H9 (cell line): Measurements from ENCODE around the gene CHMP4B. TPM values are rescaled to one million over a fixed set of nuclear protein-coding genes. Genes with fewer than 3 reads are reported as not detected.

Experiments used
- DNase-seq: peaks from one replicate; pipeline ENCODE4 v3.0.0-alpha.2; 2017
- H2AFZ ChIP-seq: one replicate; pipeline ENCODE4 v1.6.1; 2013; ENCODE audit warnings: mild to moderate bottlenecking, low read length, control low read depth, moderate library complexity
- H2AK5ac ChIP-seq: 2 replicates; pipeline ENCODE4 v1.6.1; 2013; ENCODE audit warnings: low read length, control low read depth, mixed read lengths; ENCODE audit not compliant: insufficient read length
- H2BK120ac ChIP-seq: one replicate; pipeline ENCODE4 v1.6.1; 2013; ENCODE audit warnings: low read depth, mild to moderate bottlenecking, low read length, control low read depth, inconsistent platforms; ENCODE audit not compliant: poor library complexity, severe bottlenecking
- H2BK12ac ChIP-seq: 2 replicates; pipeline ENCODE4 v1.6.1; 2013; ENCODE audit warnings: low read length, control low read depth, mixed read lengths, low read depth; ENCODE audit not compliant: insufficient read length
- H2BK15ac ChIP-seq: 2 replicates; pipeline ENCODE4 v1.6.1; 2013; ENCODE audit warnings: low read depth, low read length, control low read depth
- H2BK20ac ChIP-seq: one replicate; pipeline ENCODE4 v1.6.1; 2013; ENCODE audit warnings: low read depth, mild to moderate bottlenecking, low read length, control low read depth, inconsistent platforms; ENCODE audit not compliant: poor library complexity, severe bottlenecking
- H2BK5ac ChIP-seq: 2 replicates; pipeline ENCODE4 v1.6.1; 2013; ENCODE audit warnings: low read length, control low read depth, mixed read lengths; ENCODE audit not compliant: insufficient read length
- H3K14ac ChIP-seq: 2 replicates; pipeline ENCODE4 v1.6.1; 2013; ENCODE audit warnings: low read length, control low read depth; ENCODE audit not compliant: insufficient read depth
- H3K18ac ChIP-seq: 2 replicates; pipeline ENCODE4 v1.6.1; 2013; ENCODE audit warnings: low read depth, mild to moderate bottlenecking, mixed read lengths, low read length, control low read depth; ENCODE audit not compliant: insufficient read length
- H3K23ac ChIP-seq: 2 replicates; pipeline ENCODE4 v1.6.1; 2013; ENCODE audit warnings: low read length, control low read depth, mixed read lengths, low read depth; ENCODE audit not compliant: insufficient read length
- H3K23me2 ChIP-seq: 2 replicates; pipeline ENCODE4 v1.6.1; 2013; ENCODE audit warnings: low read depth, mild to moderate bottlenecking, mixed read lengths, low read length, control low read depth; ENCODE audit not compliant: insufficient read length, poor library complexity, severe bottlenecking
- H3K27ac ChIP-seq: 2 replicates; pipeline ENCODE4 v1.5.1; 2013; ENCODE audit warnings: low read length, control low read depth, mixed read lengths, low read depth; ENCODE audit not compliant: insufficient read length
- H3K27me3 ChIP-seq: 2 replicates; pipeline ENCODE4 v1.6.1; 2013; ENCODE audit warnings: low read length, control low read depth, inconsistent platforms; ENCODE audit not compliant: insufficient read depth
- H3K4ac ChIP-seq: 2 replicates; pipeline ENCODE4 v1.6.1; 2013; ENCODE audit warnings: low read depth, mild to moderate bottlenecking, control low read depth, inconsistent platforms, low read length, moderate library complexity
- H3K4me1 ChIP-seq: 2 replicates; pipeline ENCODE4 v1.6.1; 2013; ENCODE audit warnings: low read length, control low read depth, inconsistent platforms; ENCODE audit not compliant: insufficient read depth
- H3K4me2 ChIP-seq: 2 replicates; pipeline ENCODE4 v1.6.1; 2013; ENCODE audit warnings: low read length, control low read depth, mixed read lengths; ENCODE audit not compliant: insufficient read length, insufficient read depth
- H3K56ac ChIP-seq: 2 replicates; pipeline ENCODE4 v1.6.1; 2013; ENCODE audit warnings: low read depth, mild to moderate bottlenecking, mixed read lengths, low read length, control low read depth; ENCODE audit not compliant: insufficient read length
- H3K79me1 ChIP-seq: 2 replicates; pipeline ENCODE4 v1.6.1; 2013; ENCODE audit warnings: low read depth, mild to moderate bottlenecking, moderate library complexity, low read length, control low read depth, inconsistent platforms; ENCODE audit not compliant: insufficient read depth, poor library complexity, severe bottlenecking
- H3K79me2 ChIP-seq: 2 replicates; pipeline ENCODE4 v1.6.1; 2013; ENCODE audit warnings: low read length, control low read depth, inconsistent platforms; ENCODE audit not compliant: insufficient read depth
- H3K9ac ChIP-seq: 2 replicates; pipeline ENCODE4 v1.6.1; 2013; ENCODE audit warnings: low read length, control low read depth, mixed read lengths; ENCODE audit not compliant: insufficient read length; ENCODE audit errors: extremely low read depth
- H3K9me3 ChIP-seq: one replicate; pipeline ENCODE4 v1.6.1; 2013; ENCODE audit warnings: low read depth, low read length, inconsistent platforms; ENCODE audit not compliant: control insufficient read depth
- H3T11ph ChIP-seq: one replicate; pipeline ENCODE4 v1.6.1; 2013; ENCODE audit warnings: mild to moderate bottlenecking, low read length, control low read depth, inconsistent platforms
- H4K20me1 ChIP-seq: one replicate; pipeline ENCODE4 v1.6.1; 2013; ENCODE audit not compliant: control insufficient read depth, insufficient read length, insufficient read depth
- H4K5ac ChIP-seq: 2 replicates; pipeline ENCODE4 v1.6.1; 2013; ENCODE audit warnings: low read depth, mild to moderate bottlenecking, mixed read lengths, low read length, control low read depth; ENCODE audit not compliant: insufficient read length
- H4K8ac ChIP-seq: replicated peaks from 2 replicates; pipeline ENCODE4 v1.6.1; 2013; ENCODE audit warnings: low read length, control low read depth, mixed read lengths, low read depth; ENCODE audit not compliant: insufficient read length
- H4K91ac ChIP-seq: 2 replicates; pipeline ENCODE4 v1.6.1; 2013; ENCODE audit warnings: low read depth, mild to moderate bottlenecking, moderate library complexity, mixed read lengths, low read length, control low read depth; ENCODE audit not compliant: insufficient read length
- H3K27ac Mint-ChIP-seq, 3 experiments: 2 replicates in 2 of 3; 3 replicates in 1 of 3; pipeline ENCODE4 v1.8.0; 2020 to 2021; ENCODE audit warnings: mixed read lengths in 3 of 3, mild to moderate bottlenecking in 1 of 3, moderate library complexity in 1 of 3
- H3K27me3 Mint-ChIP-seq: 2 replicates; pipeline ENCODE4 v1.8.0; 2021; ENCODE audit warnings: low read depth, mild to moderate bottlenecking, moderate library complexity, mixed read lengths
- H3K36me3 Mint-ChIP-seq, 3 experiments: 2 replicates in 2 of 3; 3 replicates in 1 of 3; pipeline ENCODE4 v1.8.0; 2020 to 2021; ENCODE audit warnings: low read depth in 3 of 3, mixed read lengths in 3 of 3; ENCODE audit not compliant: insufficient read depth in 1 of 3
- H3K4me1 Mint-ChIP-seq, 2 experiments: 2 replicates each; pipeline ENCODE4 v1.8.0; 2020; ENCODE audit warnings: mixed read lengths in 2 of 2
- H3K4me3 Mint-ChIP-seq, 2 experiments: 2 replicates in 1 of 2; 3 replicates in 1 of 2; pipeline ENCODE4 v1.8.0; 2020 to 2021; ENCODE audit warnings: mild to moderate bottlenecking in 2 of 2, mixed read lengths in 2 of 2, moderate library complexity in 1 of 2
- H3K9me3 Mint-ChIP-seq, 2 experiments: 2 replicates in 1 of 2; 3 replicates in 1 of 2; pipeline ENCODE4 v1.8.0; 2020; ENCODE audit warnings: mild to moderate bottlenecking in 2 of 2, mixed read lengths in 2 of 2, moderate library complexity in 1 of 2
- CTCF ChIP-seq: fragments of 200-600 bp; sonication (generic); conservative IDR thresholded peaks from 3 replicates; pipeline ENCODE4 v1.8.0; 2021; ENCODE audit warnings: antibody characterized with exemption, mild to moderate bottlenecking
- WGBS: extraction: QIAGEN DNeasy Blood & Tissue Kit; methylation state at CpG from one replicate; pipeline ENCODE4 v1.1.7; 2013; ENCODE audit warnings: missing lambda C conversion rate, low lambda C conversion rate, mixed read lengths; ENCODE audit not compliant: insufficient read length; ENCODE audit errors: extremely low coverage; 5-methylcytosine and 5-hydroxymethylcytosine counted together
- total RNA-seq: library from RNA; stranded (reverse); gene quantifications from 2 replicates; pipeline ENCODE4 v1.2.1, GENCODE V29; 2021

Gene CHMP4B
- total RNA-seq, 1 experiment from 2014 or later, result 94.9 TPM

GRCh38 chr20:33865761-33866370 lies 54.7 kb downstream of the CHMP4B start:
- no peak for DNase-seq
- no peak overlapping the region for H4K5ac ChIP-seq
- no peak overlapping the region for H3K18ac ChIP-seq
- H3K4me2 ChIP-seq, result no peak overlapping the region
- H3K23ac ChIP-seq, result no peak overlapping the region
- H3K27me3 ChIP-seq, result no peaks in the 10 kb centered on the region
- no peaks in the 10 kb centered on the region for H3K9me3 ChIP-seq
- no peak overlapping the region for H3K4me3 Mint-ChIP-seq
- no peak overlapping the region for H2AK5ac ChIP-seq
- no peak overlapping the region for H2BK12ac ChIP-seq
- H2BK5ac ChIP-seq, result no peak overlapping the region
- no peak overlapping the region for H2BK120ac ChIP-seq
- H3K36me3 Mint-ChIP-seq, result no peaks in the 10 kb centered on the region
- H3K14ac ChIP-seq, result no peak overlapping the region
- WGBS, result no CpG with 5 or more reads among the region's 13 CpGs
- H4K8ac ChIP-seq, result no peak overlapping the region
- H2BK15ac ChIP-seq, result no peak overlapping the region
- no peak overlapping the region for H4K91ac ChIP-seq
- TF ChIP-seq CTCF, result no peak
- H3K27ac ChIP-seq, result no peak overlapping the region
- no peaks in the 10 kb centered on the region for H3K79me1 ChIP-seq
- no peaks in the 10 kb centered on the region for H3K23me2 ChIP-seq
- no peak overlapping the region for H3K56ac ChIP-seq
- no peaks in the 10 kb centered on the region for H3K4me1 ChIP-seq
- no peak overlapping the region for H3T11ph ChIP-seq
- no peaks in the 10 kb centered on the region for H4K20me1 ChIP-seq
- no peak overlapping the region for H3K27ac Mint-ChIP-seq
- H3K9me3 Mint-ChIP-seq, result no peaks in the 10 kb centered on the region
- no peak overlapping the region for H3K9ac ChIP-seq
- H2AFZ ChIP-seq, result no peak overlapping the region
- no peak overlapping the region for H2BK20ac ChIP-seq
- H3K79me2 ChIP-seq, result no peaks in the 10 kb centered on the region
- peaks cover 5 to 16% of the 10 kb centered on the region in 2 experiments for H3K4me1 Mint-ChIP-seq
- no peak overlapping the region for H3K4ac ChIP-seq
- H3K27me3 Mint-ChIP-seq, result no peaks in the 10 kb centered on the region
